Prostate gland (tissue), 2 donors: ENCODE measurements around the gene NPDC1. TPM values are rescaled to one million over a fixed set of nuclear protein-coding genes. Genes with fewer than 3 reads are reported as not detected.

Experiments
- DNase-seq: peaks from one replicate; pipeline ENCODE4 v3.0.0-alpha.2; 2019; ENCODE audit warnings: low spot score
- H3K27ac ChIP-seq, 2 donors: fragments of 200-600 bp; sonication (generic); 2 replicates each; pipeline ENCODE4 v1.5.1; 2017 to 2019
- H3K27me3 ChIP-seq: fragments of 200-600 bp; sonication (generic); replicated peaks from 2 replicates; pipeline ENCODE4 v1.5.1; 2019; ENCODE audit not compliant: insufficient read depth
- H3K36me3 ChIP-seq, 2 donors: fragments of 200-600 bp; sonication (generic); 1 replicate in 1 of 2; 2 replicates in 1 of 2; pipeline versions ENCODE4 v1.5.1 to v1.8.1; 2017 to 2019
- H3K4me1 ChIP-seq: fragments of 200-600 bp; sonication (generic); replicated peaks from 2 replicates; pipeline ENCODE4 v1.5.1; 2019
- H3K4me3 ChIP-seq, 2 donors: fragments of 200-600 bp; sonication (generic); 2 replicates each; pipeline ENCODE4 v1.5.1; 2017 to 2019
- H3K9me3 ChIP-seq: fragments of 200-600 bp; sonication (generic); 2 replicates; pipeline ENCODE4 v1.5.1; 2017
- POLR2A ChIP-seq: fragments of 450-650 bp; IDR thresholded peaks from one replicate; pipeline ENCODE4 v1.6.1; 2016; ENCODE audit warnings: antibody characterized with exemption, mild to moderate bottlenecking
- POLR2AphosphoS5 ChIP-seq: sonication (generic); formaldehyde crosslinking; IDR thresholded peaks from one replicate; pipeline ENCODE4 v1.6.1; 2017; ENCODE audit warnings: antibody characterized with exemption
- WGBS: methylation state at CpG from one replicate; pipeline ENCODE4 v1.1.5; 2018; 5-methylcytosine and 5-hydroxymethylcytosine counted together
- intact Hi-C: fragments of 100-400 bp; cut with DNase I; formaldehyde crosslinking; loops from one replicate; pipeline ENCODE4 v1.14.2; 2022
- total RNA-seq, 2 donors: library from RNA; depleted of rRNA; stranded (reverse); fragments of >200 nt; gene quantifications; one replicate each; pipeline ENCODE4 v1.1.0, GENCODE V29; 2016
- TF ChIP-seq, protein P1 (sequence below), 4 experiments: fragments of 200-600 bp in 2 of 4; fragments of 450-650 bp in 2 of 4; sonication (generic) in 2 of 4; IDR thresholded peaks; 1 replicate in 3 of 4; 2 replicates in 1 of 4; pipeline ENCODE4 v1.5.1; 2016 to 2019; ENCODE audit warnings: antibody characterized with exemption in 4 of 4, mild to moderate bottlenecking in 2 of 4, moderate library complexity in 2 of 4

NPDC1 gene
- total RNA-seq, 2 donors from 2014 or later, result 384 to 427 TPM

DNA sequence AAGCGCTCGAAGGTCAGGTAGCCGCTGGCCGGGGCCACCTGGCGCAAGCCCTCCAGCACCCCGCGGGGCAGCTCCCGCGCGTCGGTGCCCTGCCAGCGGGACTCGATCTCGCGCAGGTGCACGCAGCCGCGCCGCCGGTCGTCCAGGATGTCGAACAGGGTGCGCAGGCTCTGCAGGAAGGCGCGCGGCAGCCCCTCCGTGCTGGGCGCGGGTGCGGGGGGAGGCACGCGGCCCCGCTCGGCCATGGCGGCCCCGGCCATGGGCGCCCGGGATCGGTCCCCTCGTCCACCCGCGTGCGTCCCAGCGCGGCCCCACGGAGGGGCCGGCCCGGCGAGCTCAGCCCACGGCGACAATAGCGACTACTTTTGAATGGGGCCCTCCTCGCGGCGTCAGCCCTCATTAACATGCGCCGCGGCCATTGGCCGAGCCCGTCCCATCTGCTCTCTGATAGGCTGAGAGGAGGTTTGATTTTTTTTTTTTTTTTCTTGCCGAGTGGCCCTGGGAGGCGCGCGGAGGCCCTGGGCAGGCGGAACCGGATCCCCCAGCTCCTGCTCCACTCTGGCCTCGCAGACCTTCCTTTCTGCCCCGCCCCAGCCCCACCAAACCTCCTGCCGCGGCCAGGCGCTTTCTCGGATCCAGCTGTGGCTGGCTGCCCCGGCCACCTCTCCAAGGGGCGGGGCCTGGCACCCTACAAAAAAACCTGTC lies 24.4 kb upstream of the NPDC1 start, which contains the start of gene SAPCD2:
Gene SAPCD2, minus strand, starts transcription at position 357 of the 705 bp plus-strand sequence. Its CDS starts 97 bp downstream, at position 260.
- H3K4me1 ChIP-seq, result peaks cover 3% of the 10 kb centered on the region
- H3K4me3 ChIP-seq, result peak within 1 kb of the TSS; percentile 34 to 41
- intact Hi-C loops, result no loop called here
- no peaks in the 10 kb centered on the region for H3K27me3 ChIP-seq
- DNase-seq, result peak; percentile 85
- TF ChIP-seq POLR2A (peak; percentile 18), POLR2AphosphoS5 (peak; percentile 61)
- TF ChIP-seq, protein P1, sequence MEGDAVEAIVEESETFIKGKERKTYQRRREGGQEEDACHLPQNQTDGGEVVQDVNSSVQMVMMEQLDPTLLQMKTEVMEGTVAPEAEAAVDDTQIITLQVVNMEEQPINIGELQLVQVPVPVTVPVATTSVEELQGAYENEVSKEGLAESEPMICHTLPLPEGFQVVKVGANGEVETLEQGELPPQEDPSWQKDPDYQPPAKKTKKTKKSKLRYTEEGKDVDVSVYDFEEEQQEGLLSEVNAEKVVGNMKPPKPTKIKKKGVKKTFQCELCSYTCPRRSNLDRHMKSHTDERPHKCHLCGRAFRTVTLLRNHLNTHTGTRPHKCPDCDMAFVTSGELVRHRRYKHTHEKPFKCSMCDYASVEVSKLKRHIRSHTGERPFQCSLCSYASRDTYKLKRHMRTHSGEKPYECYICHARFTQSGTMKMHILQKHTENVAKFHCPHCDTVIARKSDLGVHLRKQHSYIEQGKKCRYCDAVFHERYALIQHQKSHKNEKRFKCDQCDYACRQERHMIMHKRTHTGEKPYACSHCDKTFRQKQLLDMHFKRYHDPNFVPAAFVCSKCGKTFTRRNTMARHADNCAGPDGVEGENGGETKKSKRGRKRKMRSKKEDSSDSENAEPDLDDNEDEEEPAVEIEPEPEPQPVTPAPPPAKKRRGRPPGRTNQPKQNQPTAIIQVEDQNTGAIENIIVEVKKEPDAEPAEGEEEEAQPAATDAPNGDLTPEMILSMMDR (IDR thresholded peaks at IDR 0.05), result no peak
- H3K36me3 ChIP-seq, result no peaks in the 10 kb centered on the region
- H3K27ac ChIP-seq, result peak within 1 kb of the TSS; percentile 78 to 87
- H3K9me3 ChIP-seq, result no peaks in the 10 kb centered on the region
- under 1% methylated on average over 41 of the region's 74 CpGs for WGBS

DNA sequence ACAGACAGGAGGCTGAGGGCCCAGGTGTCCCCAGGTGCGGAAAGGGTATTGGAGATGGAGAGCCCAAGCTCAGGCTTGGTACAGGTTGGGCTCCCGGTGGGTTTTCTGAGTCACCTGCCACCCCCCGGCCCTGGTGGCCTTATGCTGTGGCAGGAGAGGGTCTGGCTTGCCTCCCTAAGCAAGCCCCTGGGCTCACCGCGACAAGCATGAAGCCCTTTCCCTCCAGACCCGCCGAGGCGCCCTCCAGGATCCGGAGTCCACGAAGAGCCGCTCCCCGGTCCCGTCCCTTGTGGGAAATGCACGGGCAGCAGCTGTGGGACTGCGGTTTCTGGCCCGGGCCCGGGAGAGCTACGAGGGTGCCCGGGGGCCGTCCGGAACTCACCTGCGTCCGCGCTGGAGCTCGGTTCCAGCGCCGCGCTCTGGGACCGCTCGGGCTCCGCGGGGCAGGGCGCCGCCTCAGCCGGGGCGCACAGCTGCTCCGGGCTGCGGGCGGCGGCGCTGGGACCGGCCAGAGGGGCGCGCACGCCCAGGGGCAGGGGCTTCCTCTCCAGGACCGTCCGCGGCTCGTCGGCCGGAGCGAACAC lies 23.6 kb upstream of the NPDC1 start:
- no peaks in the 10 kb centered on the region for H3K9me3 ChIP-seq
- peaks cover 3% of the 10 kb centered on the region for H3K4me1 ChIP-seq
- H3K27me3 ChIP-seq, result no peaks in the 10 kb centered on the region
- TF ChIP-seq, protein P1 (IDR thresholded peaks at IDR 0.05), result no peak
- TF ChIP-seq POLR2A (no peak), POLR2AphosphoS5 (no peak)
- intact Hi-C loops, result loop anchor here (10.0 kb wide), 1 partner anchor 285 kb away; no protein-coding TSS in a partner anchor
- 19% methylated on average over 15 of the region's 52 CpGs for WGBS
- H3K4me3 ChIP-seq, result peak overlapping the region; percentile 34 to 41
- no peak for DNase-seq
- H3K27ac ChIP-seq, result peak overlapping the region in 1 of 2 donors; percentile 87
- no peaks in the 10 kb centered on the region for H3K36me3 ChIP-seq

DNA sequence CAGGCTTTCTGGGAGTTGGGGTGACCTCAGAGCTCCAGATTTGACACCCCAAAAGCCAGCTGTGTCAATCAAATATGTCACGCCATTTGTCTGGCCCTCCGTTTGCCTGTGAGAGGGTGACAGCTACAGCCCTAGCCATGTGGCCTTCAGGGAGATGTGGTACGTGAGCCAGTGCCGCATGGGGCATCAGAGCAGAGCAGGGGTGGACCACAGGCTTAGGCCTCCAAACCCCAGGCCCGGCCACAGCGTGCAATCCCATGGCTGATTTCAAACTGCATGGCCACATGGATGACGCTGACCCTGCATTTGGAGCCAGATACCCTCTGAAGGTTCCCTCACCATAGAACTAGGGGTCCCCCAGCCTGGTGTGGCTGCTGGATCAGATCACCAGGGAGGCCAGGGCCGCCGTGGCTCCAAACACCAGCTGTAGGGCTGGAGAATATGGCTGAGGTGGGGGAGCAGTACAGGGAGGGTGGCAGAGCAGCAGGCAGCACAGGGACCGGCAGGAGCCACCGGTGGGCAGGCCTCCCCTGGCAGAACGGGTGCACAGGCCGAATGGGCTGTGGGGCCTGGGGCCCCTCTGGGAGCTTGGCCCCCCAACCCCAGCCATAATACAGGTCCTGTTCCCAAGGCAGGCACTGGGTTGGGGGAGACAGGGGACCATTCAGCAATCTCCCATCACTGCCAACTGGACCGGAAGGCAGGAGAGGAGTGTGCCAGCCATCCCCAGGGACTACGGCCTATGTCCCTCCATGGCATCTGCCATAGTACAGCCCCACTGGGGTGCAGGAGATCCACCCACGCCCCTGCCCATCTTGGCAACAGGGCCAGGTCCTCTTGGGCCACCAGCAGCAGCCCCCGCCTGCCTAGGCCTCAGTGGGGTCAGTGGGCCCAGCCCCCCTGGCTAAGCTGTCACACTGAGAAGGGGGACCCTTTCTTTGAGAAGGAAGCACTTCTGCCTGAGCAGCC lies 22.8 kb upstream of the NPDC1 start:
- TF ChIP-seq, protein P1 (IDR thresholded peaks at IDR 0.05), result no peak
- TF ChIP-seq POLR2A, result no peak
- no peak for TF ChIP-seq POLR2AphosphoS5
- intact Hi-C loops, result loop anchor here (10.0 kb wide), 1 partner anchor 284 kb away; no protein-coding TSS in a partner anchor
- H3K36me3 ChIP-seq, result no peaks in the 10 kb centered on the region
- peaks cover 3% of the 10 kb centered on the region for H3K4me1 ChIP-seq
- H3K9me3 ChIP-seq, result no peaks in the 10 kb centered on the region
- no peak for DNase-seq
- WGBS, result 92% methylated on average over 17 of the region's 17 CpGs
- no peaks in the 10 kb centered on the region for H3K27me3 ChIP-seq
- peak overlapping the region in 1 of 2 donors; percentile 34 for H3K27ac ChIP-seq
- H3K4me3 ChIP-seq, result no peak overlapping the region

DNA sequence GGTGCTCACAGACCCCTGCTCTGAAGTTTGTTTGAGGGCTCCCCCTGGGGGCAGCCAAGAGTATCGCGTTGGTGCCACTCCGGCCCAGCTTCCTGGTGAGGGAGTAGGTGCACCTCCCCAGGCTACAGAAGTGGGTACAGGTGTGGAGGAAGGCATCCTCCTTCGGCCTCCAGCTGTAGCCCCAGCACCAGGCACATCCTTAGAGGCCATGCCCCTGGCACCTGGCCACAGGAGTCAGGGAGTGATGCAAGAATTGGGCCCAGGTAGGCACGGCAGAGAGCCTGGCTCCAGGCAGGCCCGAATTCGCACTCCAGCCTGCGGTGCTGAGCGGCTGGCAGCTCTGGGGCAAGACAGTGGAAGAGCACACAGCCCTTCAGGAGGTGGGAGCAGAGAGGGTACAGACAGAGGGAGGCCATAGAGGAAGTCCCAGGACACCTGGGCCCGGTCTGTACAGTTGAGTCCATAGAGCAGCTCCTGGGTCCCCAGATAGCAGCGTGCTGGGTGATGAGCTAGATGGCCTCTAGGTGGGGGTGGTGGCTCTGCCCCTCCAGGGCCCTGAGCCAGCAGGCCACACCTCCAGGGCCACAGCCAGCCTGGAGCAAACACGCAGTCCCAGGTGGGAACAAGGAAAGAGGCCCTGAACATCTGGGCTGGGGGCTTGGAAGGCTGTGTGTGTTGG lies 22.0 kb upstream of the NPDC1 start:
- intact Hi-C loops, result loop anchor here (10.0 kb wide), 1 partner anchor 283 kb away; no protein-coding TSS in a partner anchor
- TF ChIP-seq, protein P1 (IDR thresholded peaks at IDR 0.05), result peak; percentile 48 to 94 (median 84)
- TF ChIP-seq POLR2A (no peak), POLR2AphosphoS5 (peak; percentile 68)
- WGBS, result 50% methylated on average over 12 of the region's 12 CpGs
- DNase-seq, result peak; percentile 78
- H3K27ac ChIP-seq, result peak overlapping the region in 1 of 2 donors; percentile 34
- peaks cover 3% of the 10 kb centered on the region for H3K4me1 ChIP-seq
- no peaks in the 10 kb centered on the region for H3K36me3 ChIP-seq
- H3K4me3 ChIP-seq, result no peak overlapping the region
- H3K27me3 ChIP-seq, result no peaks in the 10 kb centered on the region
- H3K9me3 ChIP-seq, result no peaks in the 10 kb centered on the region
